Spleen (tissue), 7 donors: Measurements from ENCODE around the gene SLIT1.

Source experiments
- CTCF ChIP-seq, 11 experiments: fragments of 200-600 bp in 7 of 11; fragments of 450-650 bp in 4 of 11; sonication (generic) in 4 of 11; IDR thresholded peaks in 8 of 11; conservative IDR thresholded peaks in 3 of 11; 1 replicate in 7 of 11; 2 replicates in 4 of 11; pipeline versions ENCODE4 v1.4.0 to v1.8.0; 2016 to 2021; ENCODE audit warnings: antibody characterized with exemption in 11 of 11, inconsistent platforms in 4 of 11, mild to moderate bottlenecking in 1 of 11
- POLR2A ChIP-seq, 3 donors: fragments of 450-650 bp; IDR thresholded peaks; one replicate each; pipeline ENCODE4 v1.5.1; 2017; ENCODE audit warnings: antibody characterized with exemption in 3 of 3, mild to moderate bottlenecking in 1 of 3
- POLR2AphosphoS5 ChIP-seq, 3 donors: sonication (generic); formaldehyde crosslinking; IDR thresholded peaks; one replicate each; pipeline ENCODE4 v1.5.1; 2017; ENCODE audit warnings: antibody characterized with exemption in 3 of 3
- donor health status: DM: no; HTN: no; CAD: no; lungs with moderate emphysema.
- donor health status: DM: no; HTN: no; CAD: no.
- donor health status: DM: no; HTN: no; CAD: no.

DNA sequence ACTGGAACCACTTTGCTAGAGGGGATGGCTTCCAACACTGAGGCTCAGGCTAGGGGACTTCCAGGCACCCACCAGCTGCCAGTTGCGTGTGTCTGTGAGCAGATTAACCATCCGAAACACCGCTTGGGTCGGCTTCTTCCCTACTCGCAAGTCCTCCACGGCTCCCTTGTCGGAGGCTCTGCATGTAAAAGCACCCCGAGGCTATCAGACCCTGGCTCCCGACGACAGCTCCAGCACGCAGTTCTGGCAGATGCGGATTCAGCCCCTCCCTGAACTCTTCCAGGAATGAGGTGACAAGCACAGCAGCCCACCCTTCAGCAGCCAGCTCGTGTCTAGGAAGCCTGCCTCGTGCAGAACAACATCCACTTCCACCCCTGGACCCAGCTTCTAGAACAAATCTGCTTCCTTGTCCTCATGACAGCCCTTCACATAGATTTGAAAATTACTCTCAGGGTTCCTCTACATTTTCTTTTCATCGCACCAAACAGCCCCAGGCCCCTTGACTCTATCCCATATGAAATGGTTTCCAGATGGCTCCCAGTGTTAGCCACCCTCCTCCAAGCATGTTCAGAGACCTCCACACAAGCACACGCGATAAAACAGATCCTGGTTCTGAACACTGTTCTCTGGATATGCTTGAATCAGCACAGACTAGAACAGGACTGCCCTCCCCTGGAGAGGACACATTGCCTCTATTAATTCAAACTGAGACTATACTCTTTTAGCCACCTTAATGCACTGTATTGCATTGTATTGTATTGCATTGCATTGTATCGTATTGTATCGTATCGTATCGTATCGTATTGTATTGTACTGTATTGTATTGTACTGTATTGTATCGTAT, 44.6 kb downstream of the SLIT1 start:
- TF ChIP-seq CTCF (IDR thresholded peaks at IDR 0.05 in 8 of 11, conservative IDR thresholded peaks at IDR 0.05 in 3 of 11) (no peak), POLR2A (IDR thresholded peaks at IDR 0.05) (no peak), POLR2AphosphoS5 (IDR thresholded peaks at IDR 0.05) (no peak)
